Adipocyte (in vitro differentiated cells): Measurements from ENCODE around the gene CCDC12.

Experiments used
- DNase-seq: peaks from one replicate; pipeline ENCODE4 v3.0.0-alpha.2; 2015; ENCODE audit warnings: low read depth
- H3K27me3 ChIP-seq: replicated peaks from 2 replicates; pipeline ENCODE4 v1.7.0; 2013; ENCODE audit warnings: mild to moderate bottlenecking, low read length, moderate library complexity; ENCODE audit not compliant: control insufficient read depth, insufficient read depth
- H3K36me3 ChIP-seq: 2 replicates; pipeline ENCODE4 v1.7.0; 2013; ENCODE audit warnings: low read length, mild to moderate bottlenecking, moderate library complexity; ENCODE audit not compliant: control insufficient read depth, insufficient read depth, severe bottlenecking
- H3K4me1 ChIP-seq: 2 replicates; pipeline ENCODE4 v1.7.0; 2013; ENCODE audit warnings: mild to moderate bottlenecking, low read length, moderate library complexity; ENCODE audit not compliant: control insufficient read depth, insufficient read depth
- H3K4me3 ChIP-seq: 2 replicates; pipeline ENCODE4 v1.7.0; 2013; ENCODE audit warnings: mild to moderate bottlenecking, low read length, moderate library complexity
- H3K9ac ChIP-seq: 2 replicates; pipeline ENCODE4 v1.7.0; 2013; ENCODE audit warnings: mild to moderate bottlenecking, low read length, moderate library complexity
- H3K9me3 ChIP-seq: 2 replicates; pipeline ENCODE4 v1.7.0; 2013; ENCODE audit warnings: mild to moderate bottlenecking, low read length, moderate library complexity; ENCODE audit not compliant: control insufficient read depth

CCDC12 gene

GRCh38 chr3:46890132-46890531 is 86.4 kb downstream of the CCDC12 start:
- H3K27me3 ChIP-seq = peaks cover 17% of the 10 kb centered on the region

GRCh38 chr3:46889381-46890110 is 87.0 kb downstream of the CCDC12 start:
- H3K4me1 ChIP-seq = peaks cover 17% of the 10 kb centered on the region
- no peaks in the 10 kb centered on the region for H3K36me3 ChIP-seq
- H3K4me3 ChIP-seq = no peak overlapping the region
- no peak for DNase-seq
- no peak overlapping the region for H3K9ac ChIP-seq
- no peaks in the 10 kb centered on the region for H3K9me3 ChIP-seq
- H3K27me3 ChIP-seq = peaks cover 19% of the 10 kb centered on the region

More at GRCh38 chr3:46890132-46890531, 86.4 kb downstream of the CCDC12 start:
- Histone ChIP-seq H3K36me3 (no peaks in the 10 kb centered on the region), H3K4me3 (no peak overlapping the region), H3K4me1 (peaks cover 17% of the 10 kb centered on the region), H3K9me3 (no peaks in the 10 kb centered on the region), H3K9ac (no peak overlapping the region)
- DNase-seq = no peak

- no peak for DNase-seq
- H3K9me3 ChIP-seq = no peaks in the 10 kb centered on the region
- H3K4me1 ChIP-seq = peaks cover 23% of the 10 kb centered on the region
- no peaks in the 10 kb centered on the region for H3K36me3 ChIP-seq
- H3K27me3 ChIP-seq = peaks cover 19% of the 10 kb centered on the region
- H3K4me3 ChIP-seq = no peak overlapping the region
- H3K9ac ChIP-seq = no peak overlapping the region
Measured at GRCh38 chr3:46888705-46889104, 87.8 kb downstream of the CCDC12 start.

- no peak for DNase-seq
- Histone ChIP-seq H3K4me3 (no peak overlapping the region), H3K36me3 (no peaks in the 10 kb centered on the region), H3K9me3 (no peaks in the 10 kb centered on the region), H3K4me1 (peaks cover 19% of the 10 kb centered on the region), H3K9ac (no peak overlapping the region), H3K27me3 (peaks cover 19% of the 10 kb centered on the region)
Measured at GRCh38 chr3:46887980-46888494, 88.5 kb downstream of the CCDC12 start.

- Histone ChIP-seq H3K4me1 (peaks cover 10% of the 10 kb centered on the region), H3K9me3 (no peaks in the 10 kb centered on the region), H3K9ac (no peak overlapping the region), H3K36me3 (no peaks in the 10 kb centered on the region), H3K27me3 (peaks cover 16% of the 10 kb centered on the region), H3K4me3 (no peak overlapping the region)
- no peak for DNase-seq
Measured at GRCh38 chr3:46885612-46886011, 90.9 kb downstream of the CCDC12 start.

DNA sequence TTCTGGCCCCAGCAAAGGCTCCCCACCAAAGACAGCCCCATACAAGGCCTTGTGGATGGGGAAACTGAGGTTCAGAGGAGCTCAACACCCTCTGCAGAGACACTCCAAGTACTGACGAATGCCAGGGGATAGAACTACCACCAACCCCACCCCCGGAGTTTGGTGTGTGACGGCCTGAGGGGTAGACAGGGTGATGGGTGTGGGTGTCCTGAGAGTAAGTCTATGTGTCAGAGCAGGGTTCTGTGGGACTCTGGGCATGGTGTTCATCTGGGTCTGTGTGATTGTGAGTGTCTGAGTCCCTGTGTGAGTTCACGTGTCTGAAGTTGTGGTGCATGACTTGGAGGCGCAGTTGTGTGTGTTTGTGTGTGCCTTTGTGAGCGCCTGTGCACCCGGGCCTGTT is 91.6 kb downstream of the CCDC12 start:
- no peak for DNase-seq
- Histone ChIP-seq H3K9ac (no peak overlapping the region), H3K9me3 (no peaks in the 10 kb centered on the region), H3K4me3 (no peak overlapping the region), H3K27me3 (peaks cover 12% of the 10 kb centered on the region), H3K4me1 (peaks cover 10% of the 10 kb centered on the region), H3K36me3 (no peaks in the 10 kb centered on the region)

GRCh38 chr3:46884427-46884826 is 92.1 kb downstream of the CCDC12 start:
- peaks cover 7% of the 10 kb centered on the region for H3K27me3 ChIP-seq
- no peaks in the 10 kb centered on the region for H3K36me3 ChIP-seq
- no peak for DNase-seq
- no peak overlapping the region for H3K4me3 ChIP-seq
- peaks cover 10% of the 10 kb centered on the region for H3K4me1 ChIP-seq
- H3K9me3 ChIP-seq = no peaks in the 10 kb centered on the region
- no peak overlapping the region for H3K9ac ChIP-seq

- DNase-seq = no peak
- Histone ChIP-seq H3K4me1 (peaks cover 15% of the 10 kb centered on the region), H3K36me3 (no peaks in the 10 kb centered on the region), H3K4me3 (peak overlapping the region; percentile 77), H3K9me3 (no peaks in the 10 kb centered on the region), H3K9ac (peak overlapping the region; percentile 71), H3K27me3 (peaks cover 4% of the 10 kb centered on the region)
Measured at GRCh38 chr3:46883830-46884185, 92.7 kb downstream of the CCDC12 start.

- H3K4me1 ChIP-seq = peaks cover 18% of the 10 kb centered on the region
- peaks cover 4% of the 10 kb centered on the region for H3K27me3 ChIP-seq
- peak overlapping the region; percentile 77 for H3K4me3 ChIP-seq
- H3K9me3 ChIP-seq = no peaks in the 10 kb centered on the region
- no peaks in the 10 kb centered on the region for H3K36me3 ChIP-seq
- peak overlapping the region; percentile 71 for H3K9ac ChIP-seq
- peak; percentile 77 for DNase-seq
Measured at GRCh38 chr3:46883054-46883829, 93.3 kb downstream of the CCDC12 start.

DNA sequence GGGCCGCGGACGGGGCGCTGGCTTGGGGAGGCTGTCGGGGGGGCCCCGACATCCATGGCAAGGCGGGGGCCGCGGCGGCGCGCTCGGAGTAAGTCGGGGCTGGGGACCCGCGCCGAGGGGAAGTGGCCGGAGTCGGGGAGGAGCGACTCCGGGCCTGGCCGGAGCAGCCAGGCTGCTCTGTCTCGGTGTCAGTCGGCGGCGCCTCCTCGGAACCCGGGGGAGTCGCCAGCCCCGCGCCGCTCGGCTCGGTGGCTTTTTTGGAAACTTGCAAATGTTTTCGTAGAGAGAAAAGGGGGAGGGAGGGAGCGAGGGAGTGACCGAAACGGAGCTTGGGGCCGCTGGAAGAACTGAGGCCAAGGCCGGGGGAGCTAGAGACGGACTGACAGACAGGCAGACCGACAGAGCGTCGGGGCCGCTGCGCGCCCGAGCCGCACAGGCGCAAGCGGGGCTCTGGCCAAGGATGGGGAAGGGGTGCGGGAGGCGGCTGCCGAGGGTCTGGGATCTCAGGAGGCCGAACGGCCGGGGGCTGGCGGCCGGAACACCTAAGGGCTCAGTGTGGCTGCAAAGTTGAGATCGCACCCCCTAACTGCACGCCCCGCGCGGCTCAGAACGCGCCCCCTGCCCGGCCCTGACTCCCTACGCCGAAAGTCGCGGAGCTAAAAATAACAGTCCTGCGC is 94.0 kb downstream of the CCDC12 start:
- peak; percentile 82 for DNase-seq
- Histone ChIP-seq H3K9ac (peak overlapping the region; percentile 85), H3K4me1 (peaks cover 18% of the 10 kb centered on the region), H3K27me3 (peaks cover 4% of the 10 kb centered on the region), H3K9me3 (no peaks in the 10 kb centered on the region), H3K36me3 (no peaks in the 10 kb centered on the region), H3K4me3 (peak overlapping the region; percentile 86)
